Transverse colon (tissue), 4 donors: ENCODE data around the gene RALGPS2. TPM values are rescaled to one million over a fixed set of nuclear protein-coding genes. Genes with fewer than 3 reads are reported as not detected.

Experiments used
- DNase-seq: peaks from one replicate; pipeline ENCODE4 v3.0.0-alpha.2; 2019
- H3K27ac ChIP-seq, 4 donors: fragments of 200-600 bp; sonication (generic); 2 replicates each; pipeline ENCODE4 v1.5.1; 2016 to 2018; ENCODE audit warnings: inconsistent platforms in 4 of 4
- H3K27me3 ChIP-seq: fragments of 200-600 bp; sonication (generic); 2 replicates; pipeline ENCODE4 v1.5.1; 2017; ENCODE audit warnings: inconsistent platforms
- H3K36me3 ChIP-seq, 4 donors: fragments of 200-600 bp; sonication (generic); 2 replicates each; pipeline ENCODE4 v1.5.1; 2017 to 2019; ENCODE audit warnings: inconsistent platforms in 4 of 4
- H3K4me1 ChIP-seq, 4 donors: fragments of 200-600 bp; sonication (generic); 2 replicates each; pipeline ENCODE4 v1.5.1; 2017 to 2020; ENCODE audit warnings: inconsistent platforms in 4 of 4
- H3K4me3 ChIP-seq, 4 donors: fragments of 200-600 bp; sonication (generic); 1 replicate in 1 of 4; 2 replicates in 3 of 4; pipeline versions ENCODE4 v1.5.1 to v1.6.1; 2017 to 2019; ENCODE audit warnings: inconsistent platforms in 4 of 4
- H3K9me3 ChIP-seq, 2 donors: fragments of 200-600 bp; sonication (generic); 2 replicates each; pipeline ENCODE4 v1.5.1; 2017 to 2019; ENCODE audit warnings: inconsistent platforms in 2 of 2
- EP300 ChIP-seq: sonication (generic); formaldehyde crosslinking; IDR thresholded peaks from one replicate; pipeline ENCODE4 v1.6.1; 2017; ENCODE audit warnings: antibody characterized with exemption, low read depth
- POLR2A ChIP-seq: fragments of 450-650 bp; IDR thresholded peaks from one replicate; pipeline ENCODE4 v1.6.1; 2016; ENCODE audit warnings: antibody characterized with exemption, mild to moderate bottlenecking, moderate library complexity
- POLR2AphosphoS5 ChIP-seq, 3 donors: sonication (generic); formaldehyde crosslinking; IDR thresholded peaks; one replicate each; pipeline ENCODE4 v1.6.1; 2016; ENCODE audit warnings: antibody characterized with exemption in 3 of 3
- WGBS, 2 donors: methylation state at CpG; one replicate each; pipeline ENCODE4 v1.1.5; 2018; ENCODE audit warnings: low coverage in 1 of 2; 5-methylcytosine and 5-hydroxymethylcytosine counted together
- in situ Hi-C, 4 donors: fragments of 200-750 bp; cut with MboI; loops; one replicate each; pipeline versions ENCODE4 v1.15.0 to v1.15.1; 2017; ENCODE audit warnings: low sequenced_read_pairs in 3 of 4, low pct_ligation_motif_present in 1 of 4, low pct_unique_long_range_greater_than_20kb in 1 of 4
- intact Hi-C: fragments of 100-400 bp; cut with DNase I; formaldehyde crosslinking; loops from one replicate; pipeline ENCODE4 v1.15.1; 2023; ENCODE audit warnings: low total_unique reads
- total RNA-seq, 4 donors: library from RNA; depleted of rRNA; stranded (reverse); fragments of >200 nt; gene quantifications; one replicate each; pipeline ENCODE4 v1.1.0, GENCODE V29; 2016
- TF ChIP-seq, protein P1 (sequence below), 5 experiments: fragments of 200-600 bp in 3 of 5; fragments of 450-650 bp in 2 of 5; sonication (generic) in 3 of 5; IDR thresholded peaks; 1 replicate in 2 of 5; 2 replicates in 3 of 5; pipeline ENCODE4 v1.5.1; 2016 to 2017; ENCODE audit warnings: antibody characterized with exemption in 5 of 5, inconsistent platforms in 3 of 5, mild to moderate bottlenecking in 2 of 5, moderate library complexity in 1 of 5

Gene RALGPS2
- total RNA-seq, 4 donors from 2014 or later, result 21.5 to 50.8 (median 34.0) TPM

DNA sequence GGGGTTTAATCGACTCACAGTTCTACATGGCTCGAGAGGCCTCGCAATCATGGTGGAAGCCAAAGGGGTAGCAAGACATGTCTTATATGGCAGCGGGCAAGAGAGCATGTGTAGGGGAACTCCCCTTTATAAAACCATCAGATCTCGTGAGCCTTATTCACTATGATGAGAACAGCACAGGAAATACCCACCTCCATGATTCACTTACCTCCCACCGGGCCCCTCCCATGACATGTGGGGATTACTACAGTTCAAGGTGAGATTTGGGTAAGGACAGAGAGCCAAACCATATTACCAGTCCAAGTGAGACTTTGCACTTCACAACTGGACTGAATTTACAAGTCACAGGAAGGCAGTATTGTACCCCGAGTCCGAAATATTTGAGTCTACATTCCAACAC is 219.7 kb downstream of the RALGPS2 start:
- intact Hi-C loops, result no loop called here
- Histone ChIP-seq H3K27ac (no peak overlapping the region), H3K4me3 (no peak overlapping the region), H3K4me1 (peaks cover 3 to 10% (median 5%) of the 10 kb centered on the region in 4 donors), H3K27me3 (no peaks in the 10 kb centered on the region), H3K36me3 (no peaks in the 10 kb centered on the region), H3K9me3 (no peaks in the 10 kb centered on the region)
- TF ChIP-seq, protein P1, sequence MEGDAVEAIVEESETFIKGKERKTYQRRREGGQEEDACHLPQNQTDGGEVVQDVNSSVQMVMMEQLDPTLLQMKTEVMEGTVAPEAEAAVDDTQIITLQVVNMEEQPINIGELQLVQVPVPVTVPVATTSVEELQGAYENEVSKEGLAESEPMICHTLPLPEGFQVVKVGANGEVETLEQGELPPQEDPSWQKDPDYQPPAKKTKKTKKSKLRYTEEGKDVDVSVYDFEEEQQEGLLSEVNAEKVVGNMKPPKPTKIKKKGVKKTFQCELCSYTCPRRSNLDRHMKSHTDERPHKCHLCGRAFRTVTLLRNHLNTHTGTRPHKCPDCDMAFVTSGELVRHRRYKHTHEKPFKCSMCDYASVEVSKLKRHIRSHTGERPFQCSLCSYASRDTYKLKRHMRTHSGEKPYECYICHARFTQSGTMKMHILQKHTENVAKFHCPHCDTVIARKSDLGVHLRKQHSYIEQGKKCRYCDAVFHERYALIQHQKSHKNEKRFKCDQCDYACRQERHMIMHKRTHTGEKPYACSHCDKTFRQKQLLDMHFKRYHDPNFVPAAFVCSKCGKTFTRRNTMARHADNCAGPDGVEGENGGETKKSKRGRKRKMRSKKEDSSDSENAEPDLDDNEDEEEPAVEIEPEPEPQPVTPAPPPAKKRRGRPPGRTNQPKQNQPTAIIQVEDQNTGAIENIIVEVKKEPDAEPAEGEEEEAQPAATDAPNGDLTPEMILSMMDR (IDR thresholded peaks at IDR 0.05), result no peak
- no peak for TF ChIP-seq POLR2AphosphoS5 (IDR thresholded peaks at IDR 0.05)
- TF ChIP-seq POLR2A, result no peak
- in situ Hi-C loops, result no loop called here
- WGBS, 2 donors, result 96 to 97% methylated on average over 5 to 8 of the region's 8 CpGs
- DNase-seq, result no peak

DNA sequence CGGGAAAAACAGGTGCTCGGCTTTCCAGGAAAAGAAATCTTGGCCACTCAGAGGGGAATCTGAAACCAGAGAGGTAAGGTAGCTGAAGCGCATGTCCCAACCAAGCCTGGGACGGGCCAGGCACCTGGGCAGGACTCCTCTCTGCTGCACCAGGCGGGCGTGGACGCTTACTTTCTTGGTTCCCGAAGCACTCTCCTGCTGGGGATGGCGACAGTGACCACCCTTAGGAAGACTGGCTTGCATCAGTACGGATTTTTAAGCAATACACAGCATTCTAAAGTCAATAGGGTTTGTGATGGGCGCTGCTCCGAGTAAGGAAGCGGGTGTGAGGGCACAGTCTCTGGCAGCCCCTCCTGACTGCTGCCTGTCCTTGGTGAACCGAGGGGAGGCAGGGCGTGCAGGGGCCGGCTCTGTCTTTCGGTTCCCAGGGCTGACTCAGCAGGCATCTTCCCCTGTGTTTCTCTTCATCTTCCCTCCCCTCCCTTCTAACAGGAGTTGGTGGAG is 220.8 kb downstream of the RALGPS2 start:
- no peaks in the 10 kb centered on the region for H3K36me3 ChIP-seq
- TF ChIP-seq POLR2AphosphoS5 (IDR thresholded peaks at IDR 0.05), result no peak
- TF ChIP-seq, protein P1 (IDR thresholded peaks at IDR 0.05), result no peak
- no peak for TF ChIP-seq EP300
- no peak for DNase-seq
- H3K27me3 ChIP-seq, result no peaks in the 10 kb centered on the region
- WGBS, 2 donors, result 84% methylated on average over 17 of the region's 17 CpGs; no CpG with 5 or more reads in 1 of the 2 donors
- no peak overlapping the region for H3K27ac ChIP-seq
- no peaks in the 10 kb centered on the region for H3K9me3 ChIP-seq
- in situ Hi-C loops, result no loop called here
- intact Hi-C loops, result no loop called here
- H3K4me3 ChIP-seq, result no peak overlapping the region
- peaks cover 0 to 8% (median 2%) of the 10 kb centered on the region in 4 donors for H3K4me1 ChIP-seq

DNA sequence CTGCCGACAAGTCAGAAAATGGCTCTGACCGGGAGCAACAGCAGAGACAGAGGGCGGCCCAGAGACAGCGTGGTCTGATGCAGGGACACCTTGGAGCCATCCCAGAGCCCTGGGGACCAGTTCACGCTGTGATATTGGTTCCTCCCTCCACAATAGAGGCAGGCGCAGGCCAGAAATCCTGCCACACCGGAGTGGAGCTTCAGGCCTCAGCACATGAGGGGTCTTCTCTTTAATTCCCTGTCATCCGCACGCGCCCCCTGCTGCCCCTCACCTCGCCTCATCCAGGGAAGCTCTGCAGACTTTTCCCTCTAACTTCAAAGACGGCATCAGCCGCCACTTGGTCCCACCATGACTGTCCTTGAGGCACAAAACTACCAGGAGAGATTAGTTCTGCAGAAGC is 221.4 kb downstream of the RALGPS2 start:
- Histone ChIP-seq H3K27me3 (no peaks in the 10 kb centered on the region), H3K4me3 (no peak overlapping the region), H3K4me1 (peaks cover 0 to 9% (median 4%) of the 10 kb centered on the region in 4 donors), H3K36me3 (no peaks in the 10 kb centered on the region), H3K27ac (no peak overlapping the region), H3K9me3 (no peaks in the 10 kb centered on the region)
- no peak for DNase-seq
- 92% methylated on average over 13 of the region's 13 CpGs; no CpG with 5 or more reads in 1 of the 2 donors for WGBS, 2 donors
- no peak for TF ChIP-seq POLR2A
- no peak for TF ChIP-seq POLR2AphosphoS5 (IDR thresholded peaks at IDR 0.05)
- TF ChIP-seq, protein P1 (IDR thresholded peaks at IDR 0.05), result no peak
- TF ChIP-seq EP300, result no peak
- intact Hi-C loops, result no loop called here
- in situ Hi-C loops, result no loop called here

DNA sequence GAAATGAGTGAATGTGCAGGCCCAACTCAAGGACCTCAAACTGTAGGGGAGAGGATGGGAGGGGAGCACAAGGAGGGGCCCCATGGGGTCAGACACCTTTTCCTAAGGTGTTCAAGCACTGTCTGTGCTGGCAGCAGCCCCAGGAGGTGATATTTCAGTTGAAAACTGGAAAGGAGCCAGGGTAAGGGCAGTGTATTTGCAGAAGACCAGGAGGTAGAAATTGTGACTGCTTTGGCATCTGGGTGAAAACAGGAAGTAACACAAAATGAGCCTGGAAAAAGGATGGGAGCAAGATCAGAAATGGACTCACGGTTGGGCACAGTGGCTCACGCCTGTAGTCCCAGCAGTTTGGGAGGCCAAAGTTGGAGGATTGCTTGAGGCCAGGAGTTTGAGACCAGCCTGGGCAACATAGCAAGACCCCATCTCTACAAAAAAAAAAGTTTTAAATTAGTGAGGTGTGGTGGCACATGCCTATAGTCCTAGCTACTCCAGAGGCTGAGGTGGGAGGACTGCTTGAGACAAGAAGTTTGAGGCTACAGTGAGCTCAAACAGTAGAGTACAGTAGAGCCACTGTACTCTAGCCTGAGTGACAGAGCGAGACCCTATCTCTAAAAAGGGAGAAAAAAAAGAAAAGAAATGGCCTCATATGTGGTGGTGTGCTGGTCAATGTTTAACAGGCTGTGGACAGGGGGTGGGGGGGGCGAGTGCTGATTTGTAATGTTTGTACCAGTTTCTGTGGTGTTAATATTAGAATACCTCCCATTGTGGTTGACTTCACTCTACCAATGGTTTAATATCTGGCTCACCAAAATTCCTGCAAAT is 222.0 kb downstream of the RALGPS2 start:
- intact Hi-C loops, result no loop called here
- TF ChIP-seq, protein P1 (IDR thresholded peaks at IDR 0.05), result no peak
- TF ChIP-seq POLR2A (no peak), EP300 (no peak), POLR2AphosphoS5 (IDR thresholded peaks at IDR 0.05) (no peak)
- H3K4me3 ChIP-seq, result no peak overlapping the region
- H3K27ac ChIP-seq, result no peak overlapping the region
- H3K27me3 ChIP-seq, result no peaks in the 10 kb centered on the region
- DNase-seq, result no peak
- no peaks in the 10 kb centered on the region for H3K36me3 ChIP-seq
- H3K9me3 ChIP-seq, result no peaks in the 10 kb centered on the region
- in situ Hi-C loops, result no loop called here
- peaks cover 0 to 8% (median 4%) of the 10 kb centered on the region in 4 donors for H3K4me1 ChIP-seq
- WGBS, 2 donors, result 82 to 100% methylated on average over 1 to 4 of the region's 4 CpGs
